Daoy (cell line): ENCODE measurements around the gene UBALD2. TPM values are rescaled to one million over a fixed set of nuclear protein-coding genes. Genes with fewer than 3 reads are reported as not detected.
"Not testable (repeated sequence)": the region's sequence is repeated elsewhere in the genome, so short reads cannot be mapped to it uniquely, and the experiment has no call there.

Experiments
- DNase-seq: peaks from one replicate; pipeline ENCODE4 v3.0.0-alpha.2; 2015; ENCODE audit warnings: low read depth
- total RNA-seq: library from RNA; depleted of rRNA; stranded (reverse); fragments of >200 nt; shearing (Covaris generic); gene quantifications from 2 replicates; pipeline ENCODE4 v1.2.3, GENCODE V29; 2014; rRNA removed

The UBALD2 gene
- total RNA-seq, result 11.5 and 15.9 TPM in 2 replicates

- peak; percentile 100 for DNase-seq
Measured at GRCh38 chr17:76264755-76265623, at the start of gene UBALD2. Gene UBALD2, plus strand, starts transcription at chr17:76265348. Its CDS starts 158 bp downstream, at chr17:76265506.

DNA sequence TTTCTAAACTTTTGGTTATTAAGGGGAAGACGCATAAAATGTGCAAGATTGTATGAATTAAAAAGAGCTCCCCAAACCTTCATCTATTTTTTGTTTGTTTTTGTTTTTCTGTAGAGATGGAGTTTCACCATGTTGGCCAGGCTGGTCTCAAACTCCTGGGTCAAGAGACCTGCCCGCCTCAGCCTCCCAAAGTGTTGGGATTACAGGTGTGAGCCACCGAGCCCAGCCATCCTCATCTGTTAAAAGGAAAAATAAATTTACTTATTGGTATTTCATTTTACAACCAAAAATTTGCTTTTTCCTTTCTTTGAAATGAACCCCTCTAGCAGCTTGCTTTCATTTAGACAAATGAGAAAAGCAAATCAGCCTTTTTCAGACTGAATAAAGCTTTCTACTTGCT lies 48.1 kb upstream of the UBALD2 start:
- DNase-seq, result no peak

DNA sequence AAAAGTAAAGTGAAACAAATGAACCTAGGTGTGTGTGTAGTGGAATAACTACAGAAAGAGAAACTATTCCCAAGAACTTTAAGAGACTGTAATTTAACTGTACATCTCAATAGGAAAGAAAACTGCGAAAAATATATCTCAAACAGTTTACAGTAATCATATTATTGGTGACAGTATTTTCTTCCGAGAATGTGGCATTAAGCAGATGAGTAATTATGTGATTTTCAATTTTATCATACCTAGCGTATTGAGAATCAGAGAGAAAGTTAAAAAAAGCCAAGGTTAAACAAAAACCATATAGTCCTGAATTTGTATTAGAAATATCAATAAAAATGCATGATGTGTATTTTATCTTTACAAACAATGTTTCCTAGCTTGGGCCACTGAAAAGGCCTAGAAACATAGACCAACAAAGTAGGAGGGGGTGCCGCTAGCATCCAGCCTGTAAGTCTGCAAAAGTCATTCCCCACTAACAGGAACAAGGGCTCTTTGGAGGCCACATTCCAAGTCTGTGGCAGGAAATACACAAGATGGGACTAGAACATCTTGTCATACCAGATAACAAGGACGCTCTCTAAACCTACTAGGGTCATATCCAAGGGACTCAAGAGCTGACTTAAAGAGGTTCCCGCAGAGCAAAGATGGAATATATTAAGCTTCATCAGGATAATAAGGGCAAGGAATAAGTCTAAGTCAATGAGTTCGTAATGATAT lies 45.3 kb upstream of the UBALD2 start:
- DNase-seq, result no peak

DNA sequence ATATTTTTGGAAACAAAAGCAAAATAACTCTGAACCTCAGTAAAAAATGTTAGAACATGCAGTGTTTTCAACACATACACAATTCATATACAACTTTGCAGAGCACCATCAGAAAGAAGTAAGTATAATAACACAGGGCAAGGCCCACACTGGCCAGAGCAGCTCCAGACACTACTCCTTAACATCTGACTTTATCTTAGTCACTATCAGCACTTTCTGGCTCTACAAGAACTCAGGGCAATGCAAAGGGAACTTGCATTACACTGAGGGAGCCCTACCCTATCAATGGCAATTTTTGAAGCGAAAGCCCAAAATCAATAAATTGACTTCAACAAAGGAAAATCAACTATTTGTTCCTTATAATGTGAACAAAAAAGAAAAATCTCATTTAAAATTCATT lies 41.3 kb upstream of the UBALD2 start:
- DNase-seq, result no peak

DNA sequence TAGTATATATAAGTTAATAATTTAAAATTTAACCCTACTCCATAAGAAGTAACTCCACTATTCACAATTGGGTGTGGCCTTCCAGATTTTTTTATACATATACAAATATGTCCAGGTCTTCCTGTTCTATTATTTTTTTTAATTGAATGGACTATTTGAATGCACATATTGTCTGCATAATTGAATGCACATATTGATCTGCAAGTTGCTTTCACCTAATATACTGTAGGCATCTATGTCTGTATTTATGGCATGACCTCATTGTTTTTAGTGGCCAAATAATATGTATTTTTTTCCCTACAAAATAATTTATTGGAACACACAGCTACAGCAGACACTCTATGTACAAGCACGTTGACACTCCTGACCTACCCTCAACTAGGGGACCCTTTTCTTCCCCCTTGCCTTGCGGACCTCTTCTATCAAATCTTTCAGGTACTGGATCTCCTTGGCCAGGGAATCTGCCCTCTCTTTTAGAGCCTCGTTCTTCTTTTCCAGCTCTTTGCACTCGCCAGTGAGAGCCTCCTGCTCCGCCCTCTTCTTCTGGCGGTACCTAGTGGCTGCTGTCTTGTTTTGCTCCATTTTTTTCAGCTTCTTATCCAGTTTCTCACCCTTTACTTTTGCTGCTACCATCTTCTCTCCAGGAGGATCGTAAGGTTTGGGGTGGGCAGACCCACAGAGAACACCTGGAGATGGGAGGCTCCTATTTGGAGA lies 39.6 kb upstream of the UBALD2 start:
- not testable (repeated sequence) for DNase-seq

DNA sequence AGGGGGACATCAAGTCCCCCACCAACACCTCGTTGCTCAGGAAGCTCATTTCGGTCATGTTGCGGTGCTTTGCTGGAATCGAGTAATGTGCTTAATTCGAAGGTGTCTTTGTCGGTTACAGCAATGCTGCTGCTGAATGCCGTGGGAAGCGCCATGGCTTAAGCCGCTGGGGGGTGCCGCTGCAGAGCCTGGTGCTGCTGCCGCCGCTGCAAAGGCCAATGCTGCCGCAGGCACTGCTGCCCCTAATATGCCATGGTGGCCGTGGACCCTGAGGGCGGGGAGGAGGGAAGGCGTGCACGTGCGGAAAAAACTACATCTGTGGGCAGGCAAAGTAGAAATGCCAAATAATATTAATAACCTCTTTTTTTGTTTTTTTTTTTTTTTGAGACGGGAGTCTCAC lies 38.4 kb upstream of the UBALD2 start:
- DNase-seq, result not testable (repeated sequence)

DNA sequence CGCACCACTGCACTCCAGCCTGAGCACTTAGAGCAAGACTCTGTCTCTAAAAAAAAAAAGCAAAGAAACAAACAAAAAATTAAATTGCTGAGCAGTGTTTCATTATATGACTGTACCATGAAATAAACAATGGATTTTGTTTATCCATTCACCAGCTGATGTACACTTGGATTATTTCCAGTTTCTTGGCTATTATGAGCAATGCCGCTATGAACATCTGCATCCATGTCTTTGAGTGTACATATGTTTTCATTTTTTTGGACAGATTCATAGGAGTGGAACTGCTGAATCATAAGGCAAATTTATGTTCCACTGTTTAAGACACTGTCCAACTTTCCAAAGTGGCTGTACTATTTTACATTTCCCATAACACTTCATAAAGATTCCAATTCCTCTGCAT lies 32.8 kb upstream of the UBALD2 start:
- DNase-seq, result no peak

- no peak for DNase-seq
Measured at GRCh38 chr17:76233588-76234353, 31.4 kb upstream of the UBALD2 start.

- no peak for DNase-seq
Measured at GRCh38 chr17:76234354-76234679, 30.8 kb upstream of the UBALD2 start.

DNA sequence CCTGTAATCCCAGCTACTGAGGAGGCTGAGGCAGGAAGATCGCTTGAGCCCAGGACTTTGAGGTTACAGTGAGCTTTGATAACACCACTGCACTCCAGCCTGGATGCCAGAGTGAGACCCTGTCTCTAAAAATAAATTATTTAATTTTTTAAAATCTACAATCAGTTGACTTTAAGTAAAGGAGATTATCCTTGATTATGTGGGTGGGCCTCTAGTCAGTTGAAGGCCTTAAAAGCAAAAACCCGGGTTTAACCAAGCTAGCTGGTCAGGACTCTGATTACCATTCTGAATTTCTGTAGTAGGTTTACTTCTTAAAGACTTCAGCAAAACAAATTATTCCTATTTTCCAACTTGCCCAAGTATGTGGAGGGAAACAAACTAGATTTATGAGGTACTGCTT lies 29.3 kb upstream of the UBALD2 start:
- DNase-seq, result no peak

- no peak for DNase-seq
Measured at GRCh38 chr17:76236603-76237002, 28.5 kb upstream of the UBALD2 start.

DNA sequence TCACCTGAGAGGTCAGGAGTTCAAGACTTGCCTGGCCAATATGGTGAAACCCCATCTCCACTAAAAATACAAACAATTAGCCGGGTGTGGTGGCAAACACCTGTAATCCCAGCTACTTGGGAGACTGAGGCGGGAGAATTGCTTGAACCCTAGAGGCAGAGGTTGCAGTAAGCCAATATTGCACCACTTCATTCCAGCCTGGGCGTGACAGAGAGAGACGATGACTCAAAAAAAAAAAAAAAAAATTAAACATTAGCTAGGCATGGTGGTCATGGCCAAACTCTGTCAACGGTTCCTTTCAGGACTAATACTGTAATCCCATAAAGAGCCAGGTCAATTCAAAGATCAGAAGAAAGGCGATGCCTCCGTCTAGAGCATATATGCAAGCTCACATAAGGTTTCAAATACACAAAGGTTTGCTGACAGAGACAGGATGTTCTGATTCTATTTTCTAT lies 27.3 kb upstream of the UBALD2 start:
- DNase-seq, result peak; percentile 40

- DNase-seq, result no peak
Measured at GRCh38 chr17:76238847-76239537, 26.2 kb upstream of the UBALD2 start.

GRCh38 chr17:76239538-76240274 lies 25.4 kb upstream of the UBALD2 start:
- DNase-seq, result peak; percentile 22

DNA sequence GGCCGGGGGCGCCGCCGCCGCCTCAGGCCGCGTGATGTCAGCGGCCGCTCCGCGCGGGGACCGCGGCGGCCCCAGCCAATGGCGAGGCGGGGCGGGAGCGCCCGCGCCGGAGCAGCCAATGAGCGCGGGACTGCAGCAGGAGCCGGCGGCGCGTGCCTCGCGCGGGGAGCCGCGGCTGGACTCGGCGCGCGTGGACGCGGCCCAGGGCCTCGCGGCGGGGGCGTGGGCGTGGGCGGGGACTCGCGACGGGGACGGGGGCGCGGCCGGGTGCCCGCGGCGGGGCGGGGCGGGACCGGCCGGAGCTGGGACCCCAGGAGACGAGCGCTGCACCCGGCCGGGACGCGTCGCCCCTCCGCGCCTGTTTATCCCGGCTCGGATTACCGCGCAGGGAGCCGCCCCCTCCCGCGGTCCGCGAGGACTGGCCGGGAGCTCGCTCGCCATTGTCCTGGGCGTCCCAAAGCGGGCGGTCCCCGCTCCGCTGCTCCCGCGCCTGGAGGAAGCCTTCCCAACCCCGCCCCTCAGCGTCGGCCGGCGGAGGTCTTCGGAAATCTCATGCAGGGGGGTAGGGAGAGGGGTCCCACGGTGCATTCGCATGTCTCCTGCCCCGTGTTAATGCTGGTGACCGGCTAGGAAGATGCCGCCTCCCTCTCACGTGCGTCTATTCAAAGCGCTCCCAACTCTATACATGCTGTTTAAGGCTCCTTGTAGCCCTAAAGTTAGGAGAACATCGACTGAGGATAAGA lies 24.5 kb upstream of the UBALD2 start, which contains the start of gene RNF157:
TSS of gene RNF157 (minus strand) at position 33 of the 743 bp plus-strand sequence. CDS start 253 bp downstream, outside the sequence.
- DNase-seq, result peak; percentile 75

DNA sequence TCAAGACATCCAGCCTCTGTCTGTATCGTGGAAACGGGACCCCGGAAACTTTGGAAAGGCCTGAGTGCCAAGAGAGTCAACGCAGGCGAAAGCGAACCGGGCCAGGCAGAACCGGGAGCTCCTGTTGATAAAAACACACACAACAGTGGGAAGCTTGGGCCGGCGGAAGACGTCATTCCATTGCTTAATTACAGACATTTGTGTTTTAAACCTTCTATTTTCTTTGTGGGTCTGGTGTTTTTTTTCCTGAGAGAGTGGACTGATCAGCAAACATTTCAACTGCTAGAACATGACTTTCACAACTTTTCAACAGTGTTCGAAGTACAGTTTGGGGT lies 24.0 kb upstream of the UBALD2 start:
- DNase-seq, result no peak

DNA sequence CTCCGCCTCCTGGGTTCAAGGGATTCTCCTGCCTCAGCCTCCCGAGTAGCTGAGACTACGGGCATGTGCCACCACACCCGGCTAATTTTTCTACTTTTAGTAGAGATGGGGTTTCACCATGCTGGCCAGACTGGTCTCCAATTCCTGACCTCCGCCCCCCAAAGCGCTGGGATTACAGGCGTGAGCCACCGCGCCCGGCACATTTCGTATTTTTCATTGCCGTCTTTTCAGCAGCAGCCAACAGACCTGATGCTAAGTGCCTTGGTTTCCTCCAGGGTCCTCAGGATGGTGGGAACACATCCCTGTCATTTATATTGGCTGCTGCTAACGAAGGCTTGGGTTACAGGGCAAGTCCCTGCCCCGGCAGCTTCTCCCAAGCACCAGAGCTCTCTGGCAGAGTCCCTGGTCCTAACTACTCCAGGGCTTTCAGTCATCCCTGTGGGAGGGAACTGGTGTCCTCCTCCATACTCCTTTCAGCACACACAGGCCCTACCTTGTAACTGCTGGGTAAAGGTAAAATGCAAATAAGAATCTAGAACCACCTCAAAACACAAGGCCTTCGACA lies 23.4 kb upstream of the UBALD2 start:
- no peak for DNase-seq

DNA sequence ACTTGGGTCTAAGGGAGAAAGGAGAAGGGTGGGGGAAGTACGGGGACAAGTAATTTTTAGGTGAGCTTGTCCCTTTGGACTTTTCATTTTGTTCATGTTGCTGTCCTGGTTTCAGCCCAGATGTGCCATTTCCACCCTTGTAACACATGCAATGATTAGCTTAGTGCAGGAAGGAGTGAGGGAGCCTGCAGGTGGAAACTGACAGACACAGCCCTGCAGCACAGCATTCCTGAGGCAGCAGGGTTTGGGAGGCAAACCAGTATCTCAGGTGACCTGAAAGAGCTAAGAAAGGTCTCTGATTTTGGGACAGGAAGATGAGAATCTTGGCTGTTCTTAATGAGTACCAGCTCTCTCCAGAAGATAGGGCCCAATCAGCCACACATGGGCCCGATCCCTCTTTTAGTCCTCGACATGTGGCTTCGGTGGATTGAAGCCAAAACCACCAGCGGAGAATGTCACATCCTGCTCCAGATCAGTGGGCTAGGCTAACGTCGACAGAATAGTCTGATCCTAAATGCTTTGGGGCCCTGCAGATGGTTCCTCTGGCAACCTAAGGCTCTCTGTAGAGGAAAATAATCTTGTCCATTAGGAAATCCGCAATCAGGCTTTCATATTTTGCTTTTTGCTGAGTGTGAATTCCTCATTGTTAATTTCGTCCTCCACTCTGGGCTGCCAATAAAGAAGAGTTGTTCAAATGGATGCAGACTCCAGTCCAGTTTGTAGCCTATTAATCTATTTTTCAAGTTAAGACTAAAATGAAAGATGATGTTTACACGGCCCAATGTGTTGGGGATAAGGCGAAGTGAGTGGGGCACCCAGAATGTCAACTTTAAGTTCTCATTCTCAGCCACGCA lies 21.1 kb upstream of the UBALD2 start:
- peak; percentile 27 for DNase-seq
